H9 (cell line): ENCODE results near the gene SH2D2A. TPM values are rescaled to one million over a fixed set of nuclear protein-coding genes. Genes with fewer than 3 reads are reported as not detected.

Experiments used
- DNase-seq: peaks from one replicate; pipeline ENCODE4 v3.0.0-alpha.2; 2017
- H2AFZ ChIP-seq: one replicate; pipeline ENCODE4 v1.6.1; 2013; ENCODE audit warnings: mild to moderate bottlenecking, low read length, control low read depth, moderate library complexity
- H2AK5ac ChIP-seq: 2 replicates; pipeline ENCODE4 v1.6.1; 2013; ENCODE audit warnings: low read length, control low read depth, mixed read lengths; ENCODE audit not compliant: insufficient read length
- H2BK120ac ChIP-seq: one replicate; pipeline ENCODE4 v1.6.1; 2013; ENCODE audit warnings: low read depth, mild to moderate bottlenecking, low read length, control low read depth, inconsistent platforms; ENCODE audit not compliant: poor library complexity, severe bottlenecking
- H2BK12ac ChIP-seq: 2 replicates; pipeline ENCODE4 v1.6.1; 2013; ENCODE audit warnings: low read length, control low read depth, mixed read lengths, low read depth; ENCODE audit not compliant: insufficient read length
- H2BK15ac ChIP-seq: 2 replicates; pipeline ENCODE4 v1.6.1; 2013; ENCODE audit warnings: low read depth, low read length, control low read depth
- H2BK20ac ChIP-seq: one replicate; pipeline ENCODE4 v1.6.1; 2013; ENCODE audit warnings: low read depth, mild to moderate bottlenecking, low read length, control low read depth, inconsistent platforms; ENCODE audit not compliant: poor library complexity, severe bottlenecking
- H2BK5ac ChIP-seq: 2 replicates; pipeline ENCODE4 v1.6.1; 2013; ENCODE audit warnings: low read length, control low read depth, mixed read lengths; ENCODE audit not compliant: insufficient read length
- H3K14ac ChIP-seq: 2 replicates; pipeline ENCODE4 v1.6.1; 2013; ENCODE audit warnings: low read length, control low read depth; ENCODE audit not compliant: insufficient read depth
- H3K18ac ChIP-seq: 2 replicates; pipeline ENCODE4 v1.6.1; 2013; ENCODE audit warnings: low read depth, mild to moderate bottlenecking, mixed read lengths, low read length, control low read depth; ENCODE audit not compliant: insufficient read length
- H3K23ac ChIP-seq: 2 replicates; pipeline ENCODE4 v1.6.1; 2013; ENCODE audit warnings: low read length, control low read depth, mixed read lengths, low read depth; ENCODE audit not compliant: insufficient read length
- H3K23me2 ChIP-seq: 2 replicates; pipeline ENCODE4 v1.6.1; 2013; ENCODE audit warnings: low read depth, mild to moderate bottlenecking, mixed read lengths, low read length, control low read depth; ENCODE audit not compliant: insufficient read length, poor library complexity, severe bottlenecking
- H3K27ac ChIP-seq: 2 replicates; pipeline ENCODE4 v1.5.1; 2013; ENCODE audit warnings: low read length, control low read depth, mixed read lengths, low read depth; ENCODE audit not compliant: insufficient read length
- H3K27me3 ChIP-seq: 2 replicates; pipeline ENCODE4 v1.6.1; 2013; ENCODE audit warnings: low read length, control low read depth, inconsistent platforms; ENCODE audit not compliant: insufficient read depth
- H3K4ac ChIP-seq: 2 replicates; pipeline ENCODE4 v1.6.1; 2013; ENCODE audit warnings: low read depth, mild to moderate bottlenecking, control low read depth, inconsistent platforms, low read length, moderate library complexity
- H3K4me1 ChIP-seq: 2 replicates; pipeline ENCODE4 v1.6.1; 2013; ENCODE audit warnings: low read length, control low read depth, inconsistent platforms; ENCODE audit not compliant: insufficient read depth
- H3K4me2 ChIP-seq: 2 replicates; pipeline ENCODE4 v1.6.1; 2013; ENCODE audit warnings: low read length, control low read depth, mixed read lengths; ENCODE audit not compliant: insufficient read length, insufficient read depth
- H3K56ac ChIP-seq: 2 replicates; pipeline ENCODE4 v1.6.1; 2013; ENCODE audit warnings: low read depth, mild to moderate bottlenecking, mixed read lengths, low read length, control low read depth; ENCODE audit not compliant: insufficient read length
- H3K79me1 ChIP-seq: 2 replicates; pipeline ENCODE4 v1.6.1; 2013; ENCODE audit warnings: low read depth, mild to moderate bottlenecking, moderate library complexity, low read length, control low read depth, inconsistent platforms; ENCODE audit not compliant: insufficient read depth, poor library complexity, severe bottlenecking
- H3K79me2 ChIP-seq: 2 replicates; pipeline ENCODE4 v1.6.1; 2013; ENCODE audit warnings: low read length, control low read depth, inconsistent platforms; ENCODE audit not compliant: insufficient read depth
- H3K9ac ChIP-seq: 2 replicates; pipeline ENCODE4 v1.6.1; 2013; ENCODE audit warnings: low read length, control low read depth, mixed read lengths; ENCODE audit not compliant: insufficient read length; ENCODE audit errors: extremely low read depth
- H3K9me3 ChIP-seq: one replicate; pipeline ENCODE4 v1.6.1; 2013; ENCODE audit warnings: low read depth, low read length, inconsistent platforms; ENCODE audit not compliant: control insufficient read depth
- H3T11ph ChIP-seq: one replicate; pipeline ENCODE4 v1.6.1; 2013; ENCODE audit warnings: mild to moderate bottlenecking, low read length, control low read depth, inconsistent platforms
- H4K20me1 ChIP-seq: one replicate; pipeline ENCODE4 v1.6.1; 2013; ENCODE audit not compliant: control insufficient read depth, insufficient read length, insufficient read depth
- H4K5ac ChIP-seq: 2 replicates; pipeline ENCODE4 v1.6.1; 2013; ENCODE audit warnings: low read depth, mild to moderate bottlenecking, mixed read lengths, low read length, control low read depth; ENCODE audit not compliant: insufficient read length
- H4K8ac ChIP-seq: replicated peaks from 2 replicates; pipeline ENCODE4 v1.6.1; 2013; ENCODE audit warnings: low read length, control low read depth, mixed read lengths, low read depth; ENCODE audit not compliant: insufficient read length
- H4K91ac ChIP-seq: 2 replicates; pipeline ENCODE4 v1.6.1; 2013; ENCODE audit warnings: low read depth, mild to moderate bottlenecking, moderate library complexity, mixed read lengths, low read length, control low read depth; ENCODE audit not compliant: insufficient read length
- H3K27ac Mint-ChIP-seq, 3 experiments: 2 replicates in 2 of 3; 3 replicates in 1 of 3; pipeline ENCODE4 v1.8.0; 2020 to 2021; ENCODE audit warnings: mixed read lengths in 3 of 3, mild to moderate bottlenecking in 1 of 3, moderate library complexity in 1 of 3
- H3K27me3 Mint-ChIP-seq: 2 replicates; pipeline ENCODE4 v1.8.0; 2021; ENCODE audit warnings: low read depth, mild to moderate bottlenecking, moderate library complexity, mixed read lengths
- H3K36me3 Mint-ChIP-seq, 3 experiments: 2 replicates in 2 of 3; 3 replicates in 1 of 3; pipeline ENCODE4 v1.8.0; 2020 to 2021; ENCODE audit warnings: low read depth in 3 of 3, mixed read lengths in 3 of 3; ENCODE audit not compliant: insufficient read depth in 1 of 3
- H3K4me1 Mint-ChIP-seq, 2 experiments: 2 replicates each; pipeline ENCODE4 v1.8.0; 2020; ENCODE audit warnings: mixed read lengths in 2 of 2
- H3K4me3 Mint-ChIP-seq, 2 experiments: 2 replicates in 1 of 2; 3 replicates in 1 of 2; pipeline ENCODE4 v1.8.0; 2020 to 2021; ENCODE audit warnings: mild to moderate bottlenecking in 2 of 2, mixed read lengths in 2 of 2, moderate library complexity in 1 of 2
- H3K9me3 Mint-ChIP-seq, 2 experiments: 2 replicates in 1 of 2; 3 replicates in 1 of 2; pipeline ENCODE4 v1.8.0; 2020; ENCODE audit warnings: mild to moderate bottlenecking in 2 of 2, mixed read lengths in 2 of 2, moderate library complexity in 1 of 2
- CTCF ChIP-seq: fragments of 200-600 bp; sonication (generic); conservative IDR thresholded peaks from 3 replicates; pipeline ENCODE4 v1.8.0; 2021; ENCODE audit warnings: antibody characterized with exemption, mild to moderate bottlenecking
- WGBS: extraction: QIAGEN DNeasy Blood & Tissue Kit; methylation state at CpG from one replicate; pipeline ENCODE4 v1.1.7; 2013; ENCODE audit warnings: missing lambda C conversion rate, low lambda C conversion rate, mixed read lengths; ENCODE audit not compliant: insufficient read length; ENCODE audit errors: extremely low coverage; 5-methylcytosine and 5-hydroxymethylcytosine counted together
- total RNA-seq: library from RNA; stranded (reverse); gene quantifications from 2 replicates; pipeline ENCODE4 v1.2.1, GENCODE V29; 2021

Gene SH2D2A
- total RNA-seq, 1 experiment from 2014 or later = 2.0 TPM

- H3K27ac ChIP-seq = no peak overlapping the region
- H2AFZ ChIP-seq = no peak overlapping the region
- peaks cover 2 to 27% of the 10 kb centered on the region in 2 experiments; a peak in 2 of 4 replicates for H3K4me1 Mint-ChIP-seq
- H2BK20ac ChIP-seq = no peak overlapping the region
- no peaks in the 10 kb centered on the region; the same call in 1 of the 2 replicates for H3K4me1 ChIP-seq
- H2AK5ac ChIP-seq = no peak overlapping the region
- TF ChIP-seq CTCF = no peak
- WGBS = no CpG with 5 or more reads among the region's 4 CpGs
- no peaks in the 10 kb centered on the region; a peak in 2 of 5 replicates for H3K9me3 Mint-ChIP-seq
- no peak overlapping the region for H2BK5ac ChIP-seq
- no peaks in the 10 kb centered on the region for H3K36me3 Mint-ChIP-seq
- DNase-seq = no peak
- no peak overlapping the region for H3T11ph ChIP-seq
- no peak overlapping the region for H2BK12ac ChIP-seq
- no peaks in the 10 kb centered on the region for H3K79me2 ChIP-seq
- peak overlapping the region in 1 of 2 experiments; percentile 46; a peak in 2 of 5 replicates for H3K4me3 Mint-ChIP-seq
- H4K5ac ChIP-seq = no peak overlapping the region
- no peak overlapping the region for H3K9ac ChIP-seq
- H3K23ac ChIP-seq = no peak overlapping the region
- no peaks in the 10 kb centered on the region for H4K20me1 ChIP-seq
- H3K23me2 ChIP-seq = no peaks in the 10 kb centered on the region
- H3K18ac ChIP-seq = no peak overlapping the region
- no peak overlapping the region for H3K4ac ChIP-seq
- no peak overlapping the region for H2BK15ac ChIP-seq
- H3K27me3 Mint-ChIP-seq = peaks cover 77% of the 10 kb centered on the region
- H3K4me2 ChIP-seq = no peak overlapping the region
- H3K79me1 ChIP-seq = no peaks in the 10 kb centered on the region
- H2BK120ac ChIP-seq = no peak overlapping the region
- H3K14ac ChIP-seq = no peak overlapping the region
- no peak overlapping the region for H3K56ac ChIP-seq
- no peak overlapping the region for H4K8ac ChIP-seq
- peaks cover 33% of the 10 kb centered on the region; the same call in 1 of the 2 replicates for H3K27me3 ChIP-seq
- no peak overlapping the region for H4K91ac ChIP-seq
- no peaks in the 10 kb centered on the region for H3K9me3 ChIP-seq
- no peak overlapping the region for H3K27ac Mint-ChIP-seq
These were observed 49.2 kb upstream of the SH2D2A start for GRCh38 chr1:156865865-156866248.
